GM21360 (cell line): Measurements from ENCODE around the gene PACSIN2.

Experiments used
- ATAC-seq: cut with Tn5 transposase; IDR thresholded peaks from one replicate; pipeline ENCODE4 v1.9.1; 2021; ENCODE audit warnings: mild to moderate bottlenecking, moderate library complexity; ENCODE audit not compliant: unreplicated experiment

The PACSIN2 gene

GRCh38 chr22:42889304-42889703 lies 125.6 kb downstream of the PACSIN2 start:
- ATAC-seq: no peak

GRCh38 chr22:42887523-42888507 lies 127.1 kb downstream of the PACSIN2 start:
- no peak for ATAC-seq

GRCh38 chr22:42887120-42887519 lies 127.8 kb downstream of the PACSIN2 start:
- no peak for ATAC-seq

GRCh38 chr22:42885446-42885845 lies 129.5 kb downstream of the PACSIN2 start:
- no peak for ATAC-seq

- no peak for ATAC-seq
Observed at GRCh38 chr22:42884616-42885375, 130.2 kb downstream of the PACSIN2 start.

GRCh38 chr22:42883970-42884369 lies 131.0 kb downstream of the PACSIN2 start:
- no peak for ATAC-seq

GRCh38 chr22:42883121-42883520 lies 131.8 kb downstream of the PACSIN2 start:
- ATAC-seq: no peak

- no peak for ATAC-seq
Observed at GRCh38 chr22:42881982-42882656, 132.8 kb downstream of the PACSIN2 start.

- no peak for ATAC-seq
Observed at GRCh38 chr22:42881298-42881697, 133.7 kb downstream of the PACSIN2 start.

GRCh38 chr22:42880815-42881214 lies 134.1 kb downstream of the PACSIN2 start:
- no peak for ATAC-seq

- ATAC-seq: no peak
Observed at GRCh38 chr22:42879371-42880021, 135.5 kb downstream of the PACSIN2 start.

- ATAC-seq: no peak
Observed at GRCh38 chr22:42878561-42879305, 136.2 kb downstream of the PACSIN2 start.

- ATAC-seq: no peak
Observed at GRCh38 chr22:42877597-42878340, 137.2 kb downstream of the PACSIN2 start.

GRCh38 chr22:42877158-42877557 lies 137.8 kb downstream of the PACSIN2 start:
- ATAC-seq: no peak

GRCh38 chr22:42876041-42876440 lies 138.9 kb downstream of the PACSIN2 start:
- no peak for ATAC-seq

GRCh38 chr22:42874010-42874409 lies 140.9 kb downstream of the PACSIN2 start:
- no peak for ATAC-seq

- no peak for ATAC-seq
Observed at GRCh38 chr22:42873356-42873755, 141.6 kb downstream of the PACSIN2 start.

GRCh38 chr22:42872821-42873220 lies 142.1 kb downstream of the PACSIN2 start:
- no peak for ATAC-seq
